Activated T-helper 1 cell treated with anti-CD3 and anti-CD28 coated beads, Interleukin-12 subunit alpha, Interleukin-12 subunit beta, Interleukin-2, Interleukin-4 antibody, amounts not matched to agents 30 ng/mL and 10 ng/mL and 1 ng/mL, durations not matched to agents 14 hours and 24 hours and 36 hours (primary cell): Measurements from ENCODE around the gene OR10P1. TPM values are rescaled to one million over a fixed set of nuclear protein-coding genes. Genes with fewer than 3 reads are reported as not detected.
"Not testable (repeated sequence)": the region's sequence is repeated elsewhere in the genome, so short reads cannot be mapped to it uniquely, and the experiment has no call there.

ENCODE experiments used
- DNase-seq: peaks from one replicate; pipeline ENCODE4 v3.0.0; 2021; ENCODE audit warnings: low spot score
- H3K27ac Mint-ChIP-seq: one replicate; pipeline ENCODE4 v1.8.0; 2021; ENCODE audit warnings: mild to moderate bottlenecking, mixed read lengths
- H3K27me3 Mint-ChIP-seq: one replicate; pipeline ENCODE4 v1.8.0; 2022; ENCODE audit warnings: mild to moderate bottlenecking, moderate library complexity, mixed read lengths; ENCODE audit not compliant: insufficient read depth
- H3K36me3 Mint-ChIP-seq: one replicate; pipeline ENCODE4 v1.8.0; 2021; ENCODE audit warnings: low read depth, mixed read lengths
- H3K4me1 Mint-ChIP-seq: one replicate; pipeline ENCODE4 v1.8.0; 2021; ENCODE audit warnings: low read depth, mixed read lengths
- H3K4me3 Mint-ChIP-seq: one replicate; pipeline ENCODE4 v1.8.0; 2021; ENCODE audit warnings: mild to moderate bottlenecking, moderate library complexity, mixed read lengths
- H3K9me3 Mint-ChIP-seq: one replicate; pipeline ENCODE4 v1.8.0; 2021; ENCODE audit warnings: mixed read lengths
- intact Hi-C: fragments of 100-400 bp; cut with micrococcal nuclease; formaldehyde crosslinking; loops from one replicate; pipeline ENCODE4 v1.15.1; 2024
- total RNA-seq: library from RNA; stranded (reverse); gene quantifications from 2 replicates; pipeline ENCODE4 v1.2.3, GENCODE V29; 2022

Gene OR10P1
- total RNA-seq, 1 donor from 2014 or later = not detected

DNA sequence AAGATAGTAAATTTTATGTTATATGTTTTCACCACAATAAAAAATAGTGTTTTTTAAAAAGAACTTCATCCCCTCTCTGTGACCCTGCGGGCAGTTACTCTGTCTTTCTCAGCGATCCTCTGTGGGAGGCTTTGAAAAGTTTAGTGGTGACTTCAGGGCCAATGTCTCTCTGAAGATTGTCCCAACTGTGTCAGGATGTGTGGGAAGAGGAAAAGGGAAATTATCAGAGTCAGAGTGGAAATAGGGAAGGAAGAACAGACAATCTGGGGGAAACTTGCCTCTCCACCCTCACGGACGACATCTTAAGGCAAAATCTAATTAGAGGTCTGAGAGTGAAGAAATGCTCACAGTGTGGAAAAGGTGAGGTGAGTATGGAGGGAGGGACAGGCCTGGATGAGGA is 3.5 kb upstream of the OR10P1 start:
- no peak overlapping the region for H3K27ac Mint-ChIP-seq
- no peak for DNase-seq
- H3K36me3 Mint-ChIP-seq = no peaks in the 10 kb centered on the region
- peaks cover 8% of the 10 kb centered on the region for H3K27me3 Mint-ChIP-seq
- H3K4me1 Mint-ChIP-seq = peaks cover 31% of the 10 kb centered on the region
- H3K9me3 Mint-ChIP-seq = no peaks in the 10 kb centered on the region
- intact Hi-C loops = no loop called here
- no peak overlapping the region for H3K4me3 Mint-ChIP-seq

- Mint-ChIP-seq H3K4me1 (peaks cover 8% of the 10 kb centered on the region), H3K27ac (no peak overlapping the region), H3K4me3 (peak overlapping the region; percentile 6), H3K9me3 (no peaks in the 10 kb centered on the region), H3K27me3 (peaks cover 8% of the 10 kb centered on the region), H3K36me3 (no peaks in the 10 kb centered on the region)
- no peak for DNase-seq
- intact Hi-C loops = no loop called here
These were observed 506 bp upstream of the OR10P1 start for GRCh38 chr12:55636116-55636655.

- no peaks in the 10 kb centered on the region for H3K36me3 Mint-ChIP-seq
- intact Hi-C loops = no loop called here
- H3K9me3 Mint-ChIP-seq = no peaks in the 10 kb centered on the region
These were observed 775 bp downstream of the OR10P1 start for GRCh38 chr12:55637467-55637866.

DNA sequence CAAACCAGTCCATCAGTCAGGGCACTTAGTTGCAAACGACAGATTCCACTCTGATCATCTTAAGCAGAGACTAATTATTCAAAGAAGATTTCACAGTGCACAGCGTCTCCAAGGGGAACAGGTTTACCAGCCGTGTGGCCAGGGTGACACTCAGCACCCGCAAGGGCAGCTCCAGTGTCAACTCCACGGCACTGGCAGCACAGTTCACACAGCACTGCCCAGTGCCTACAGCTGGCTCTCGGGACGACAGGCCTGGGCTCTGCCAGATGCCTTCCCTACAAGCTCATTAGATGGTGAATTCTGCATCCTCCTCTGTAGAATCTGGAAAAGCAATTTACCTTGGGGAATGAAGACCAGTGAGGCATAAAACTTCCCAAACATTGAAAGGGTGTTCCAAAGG is 4.9 kb downstream of the OR10P1 start:
- H3K4me1 Mint-ChIP-seq = peaks cover 33% of the 10 kb centered on the region
- no peaks in the 10 kb centered on the region for H3K36me3 Mint-ChIP-seq
- DNase-seq = no peak
- H3K27ac Mint-ChIP-seq = no peak overlapping the region
- intact Hi-C loops = no loop called here
- H3K9me3 Mint-ChIP-seq = no peaks in the 10 kb centered on the region
- no peak overlapping the region for H3K4me3 Mint-ChIP-seq
- peaks cover 4% of the 10 kb centered on the region for H3K27me3 Mint-ChIP-seq

More at GRCh38 chr12:55637467-55637866, 775 bp downstream of the OR10P1 start:
- peaks cover 14% of the 10 kb centered on the region for H3K4me1 Mint-ChIP-seq
- peak; percentile 26 for DNase-seq
- peaks cover 8% of the 10 kb centered on the region for H3K27me3 Mint-ChIP-seq
- peak overlapping the region; percentile 87 for H3K27ac Mint-ChIP-seq
- H3K4me3 Mint-ChIP-seq = peak overlapping the region; percentile 38

GRCh38 chr12:55642267-55642666 is 5.6 kb downstream of the OR10P1 start:
- Mint-ChIP-seq H3K4me3 (no peak overlapping the region), H3K27me3 (peaks cover 4% of the 10 kb centered on the region), H3K4me1 (peaks cover 36% of the 10 kb centered on the region), H3K27ac (no peak overlapping the region), H3K9me3 (no peaks in the 10 kb centered on the region), H3K36me3 (no peaks in the 10 kb centered on the region)
- intact Hi-C loops = no loop called here
- no peak for DNase-seq

GRCh38 chr12:55642669-55643068 is 6.0 kb downstream of the OR10P1 start:
- Mint-ChIP-seq H3K9me3 (no peaks in the 10 kb centered on the region), H3K4me1 (peaks cover 32% of the 10 kb centered on the region), H3K27ac (no peak overlapping the region), H3K36me3 (no peaks in the 10 kb centered on the region), H3K4me3 (no peak overlapping the region), H3K27me3 (peaks cover under 1% of the 10 kb centered on the region)
- no peak for DNase-seq
- intact Hi-C loops = no loop called here

DNA sequence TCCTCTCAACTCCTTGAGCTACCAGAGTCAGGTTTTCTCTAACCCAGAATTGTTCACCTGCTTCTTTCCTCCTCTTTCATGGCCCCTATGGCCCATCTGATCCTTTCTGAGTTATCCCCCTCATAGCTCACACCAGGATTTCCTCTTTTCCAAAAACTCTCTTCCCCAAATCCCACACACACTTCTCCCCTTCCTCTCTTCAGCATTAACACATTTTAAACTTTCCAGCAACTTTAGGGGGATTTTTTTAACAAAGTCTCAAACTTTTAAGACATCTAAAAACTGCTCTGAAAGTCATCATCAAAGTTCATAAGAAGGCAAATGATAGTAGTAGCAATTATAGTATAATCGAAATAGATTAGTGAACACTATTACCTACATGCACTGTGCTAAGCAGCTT is 7.9 kb downstream of the OR10P1 start:
- no peak for DNase-seq
- Mint-ChIP-seq H3K36me3 (no peaks in the 10 kb centered on the region), H3K4me1 (peaks cover 30% of the 10 kb centered on the region)

GRCh38 chr12:55647027-55647426 is 10.3 kb downstream of the OR10P1 start:
- no peak for DNase-seq
- H3K36me3 Mint-ChIP-seq = no peaks in the 10 kb centered on the region
- H3K27me3 Mint-ChIP-seq = no peaks in the 10 kb centered on the region
- H3K4me1 Mint-ChIP-seq = peaks cover 28% of the 10 kb centered on the region
- H3K4me3 Mint-ChIP-seq = no peak overlapping the region
- H3K9me3 Mint-ChIP-seq = peaks cover 13% of the 10 kb centered on the region
- H3K27ac Mint-ChIP-seq = no peak overlapping the region
- intact Hi-C loops = loop anchor here (2.0 kb wide), 2 partner anchors 22 to 70 kb away; partner anchors contain the start of gene BLOC1S1

More for the DNA sequence above, 7.9 kb downstream of the OR10P1 start:
- Mint-ChIP-seq H3K27ac (no peak overlapping the region), H3K27me3 (no peaks in the 10 kb centered on the region), H3K9me3 (peaks cover 2% of the 10 kb centered on the region), H3K4me3 (no peak overlapping the region)
- intact Hi-C loops = no loop called here

DNA sequence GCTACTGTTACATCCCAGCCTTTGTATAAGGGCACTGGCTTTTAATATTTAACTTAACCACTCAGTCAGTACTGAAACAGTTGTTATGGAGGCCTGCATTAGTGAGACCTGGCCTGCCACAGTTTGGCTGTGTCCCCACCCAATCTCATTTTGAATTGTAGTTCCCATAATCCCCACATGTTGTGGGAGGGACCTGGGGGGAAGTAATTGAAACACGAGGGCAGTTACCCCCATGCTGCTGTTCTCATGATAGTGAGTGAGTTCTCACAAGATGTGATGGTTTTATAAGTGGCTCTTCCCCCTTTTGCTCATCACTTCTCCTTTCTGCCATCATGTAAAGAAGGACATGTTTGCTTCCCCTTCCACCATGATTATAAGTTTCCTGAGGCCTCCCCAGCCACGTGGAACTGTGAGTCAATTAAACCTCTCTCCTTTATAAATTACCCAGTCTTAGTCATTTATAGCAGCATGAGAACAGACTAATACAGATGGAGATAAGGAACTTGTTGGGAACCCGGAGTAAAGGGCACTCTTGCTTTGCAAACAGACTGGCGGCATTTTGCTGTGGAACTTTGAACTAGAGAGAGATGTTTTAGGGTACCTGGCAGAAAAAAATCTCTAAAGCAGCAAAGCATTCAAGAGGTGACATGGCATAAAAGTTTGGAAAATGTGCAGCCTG is 14.1 kb downstream of the OR10P1 start:
- H3K27ac Mint-ChIP-seq, H3K4me3 Mint-ChIP-seq, intact Hi-C loops, H3K27me3 Mint-ChIP-seq, H3K36me3 Mint-ChIP-seq, DNase-seq: not testable (repeated sequence)
- H3K4me1 Mint-ChIP-seq = peaks cover 13% of the 10 kb centered on the region
- H3K9me3 Mint-ChIP-seq = peaks cover 13% of the 10 kb centered on the region

DNA sequence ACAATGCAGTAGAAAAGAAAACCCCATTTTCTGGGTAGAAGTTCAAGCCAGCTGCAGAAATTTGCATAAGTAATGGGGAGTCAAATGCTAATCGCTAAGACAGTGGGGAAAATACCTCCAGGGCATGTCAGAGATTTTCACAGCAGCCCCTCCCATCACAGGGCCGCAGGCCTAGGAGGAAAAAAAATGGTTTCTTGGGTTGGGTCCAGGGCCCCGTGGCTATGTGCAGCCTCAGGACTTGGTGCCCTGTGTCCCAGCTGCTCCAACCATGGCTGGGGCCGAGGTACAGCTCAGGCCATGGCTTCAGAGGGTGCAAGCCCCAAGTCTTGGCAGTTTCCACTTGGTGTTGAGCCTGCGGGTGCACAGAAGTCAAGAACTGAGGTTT is 14.6 kb downstream of the OR10P1 start:
- H3K27me3 Mint-ChIP-seq = no peaks in the 10 kb centered on the region
- peaks cover 13% of the 10 kb centered on the region for H3K9me3 Mint-ChIP-seq
- no peak overlapping the region for H3K27ac Mint-ChIP-seq
- peaks cover 8% of the 10 kb centered on the region for H3K4me1 Mint-ChIP-seq
- no peak for DNase-seq
- intact Hi-C loops = no loop called here
- H3K36me3 Mint-ChIP-seq = no peaks in the 10 kb centered on the region
- no peak overlapping the region for H3K4me3 Mint-ChIP-seq

DNA sequence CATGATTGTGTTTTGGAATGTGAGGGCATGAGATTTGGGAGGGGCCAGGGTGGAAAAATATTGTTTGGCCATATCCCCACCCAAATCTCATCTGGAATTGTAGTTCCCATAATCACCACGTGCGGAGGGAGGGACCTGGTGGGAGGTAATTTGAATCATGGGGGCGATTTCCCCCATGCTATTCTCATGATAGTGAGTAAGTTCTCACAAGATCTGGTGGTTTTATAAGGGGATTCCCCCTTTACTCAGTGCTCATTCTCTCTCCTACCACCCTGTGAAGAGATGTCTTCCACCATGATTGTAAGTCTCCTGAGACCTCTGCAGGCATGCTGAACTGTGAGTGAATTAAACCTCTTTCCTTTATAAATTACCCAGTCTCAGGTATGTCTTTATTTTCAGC is 15.7 kb downstream of the OR10P1 start:
- Mint-ChIP-seq H3K4me3 (no peak overlapping the region), H3K9me3 (peaks cover 13% of the 10 kb centered on the region), H3K27me3 (peaks cover 4% of the 10 kb centered on the region), H3K36me3 (no peaks in the 10 kb centered on the region), H3K27ac (no peak overlapping the region), H3K4me1 (no peaks in the 10 kb centered on the region)
- no peak for DNase-seq
- intact Hi-C loops = no loop called here

DNA sequence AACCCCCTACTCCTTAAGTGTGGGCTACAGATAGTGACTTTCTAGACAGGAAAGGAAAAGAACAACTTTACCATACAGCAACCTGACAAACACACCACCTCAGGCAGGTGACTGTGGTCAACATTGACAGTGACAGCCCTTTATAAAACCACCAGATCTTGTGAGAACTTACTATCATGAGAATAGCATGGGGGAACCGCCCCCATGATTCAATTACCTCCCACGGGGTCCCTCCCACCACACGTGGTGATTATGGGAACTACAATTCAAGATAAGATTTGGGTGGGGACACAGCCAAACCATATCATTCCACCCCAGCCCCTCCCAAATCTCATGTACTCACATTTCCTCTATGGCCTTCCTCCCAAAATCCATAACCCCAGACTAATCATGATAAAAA is 16.3 kb downstream of the OR10P1 start:
- Mint-ChIP-seq H3K27me3 (peaks cover 4% of the 10 kb centered on the region), H3K36me3 (no peaks in the 10 kb centered on the region), H3K4me3 (no peak overlapping the region), H3K27ac (no peak overlapping the region), H3K4me1 (no peaks in the 10 kb centered on the region), H3K9me3 (peaks cover 13% of the 10 kb centered on the region)
- DNase-seq = no peak
- intact Hi-C loops = no loop called here

GRCh38 chr12:55654511-55655214 is 18.0 kb downstream of the OR10P1 start:
- no peaks in the 10 kb centered on the region for H3K4me1 Mint-ChIP-seq
- no peak for DNase-seq
- H3K27me3 Mint-ChIP-seq = peaks cover 11% of the 10 kb centered on the region
- intact Hi-C loops = no loop called here
- no peak overlapping the region for H3K27ac Mint-ChIP-seq
- no peak overlapping the region for H3K4me3 Mint-ChIP-seq
- H3K36me3 Mint-ChIP-seq = no peaks in the 10 kb centered on the region
- H3K9me3 Mint-ChIP-seq = peaks cover 10% of the 10 kb centered on the region
